Activated CD8-positive, alpha-beta T cell treated with anti-CD3 and anti-CD28 coated beads, Interleukin-2, amount 10 ng/mL, durations not matched to agents 7 days and 5 days (primary cell): ENCODE data around the gene STX18. TPM values are rescaled to one million over a fixed set of nuclear protein-coding genes. Genes with fewer than 3 reads are reported as not detected.
"Not testable (repeated sequence)": the region's sequence is repeated elsewhere in the genome, so short reads cannot be mapped to it uniquely, and the experiment has no call there.

Experiments
- ATAC-seq: fragments of 150-1000 bp; cut with Tn5 transposase; one replicate; pipeline ENCODE4 v1.10.0; 2021; ENCODE audit warnings: moderate library complexity
- CTCF ChIA-PET: fragments of 350-600 bp; sonication (Branson Sonifier 250); formaldehyde crosslinking; loops from one replicate; lab custom pipeline; 2021; ENCODE audit warnings: antibody characterized with exemption; lab: Charles Lee
- POLR2A ChIA-PET: fragments of 350-600 bp; sonication (Branson Sonifier 250); formaldehyde crosslinking; loops from one replicate; lab custom pipeline; 2021; ENCODE audit warnings: antibody characterized with exemption; lab: Charles Lee
- DNase-seq: peaks from one replicate; pipeline ENCODE4 v3.0.0-alpha.2; 2020
- H3K27ac Mint-ChIP-seq: one replicate; pipeline ENCODE4 v1.8.0; 2021; ENCODE audit warnings: mild to moderate bottlenecking, mixed read lengths
- H3K27me3 Mint-ChIP-seq: one replicate; pipeline ENCODE4 v1.8.0; 2021; ENCODE audit warnings: low read depth, mixed read lengths
- H3K36me3 Mint-ChIP-seq: one replicate; pipeline ENCODE4 v1.8.0; 2021; ENCODE audit warnings: low read depth, mixed read lengths
- H3K4me1 Mint-ChIP-seq: one replicate; pipeline ENCODE4 v1.8.0; 2021; ENCODE audit warnings: low read depth, mixed read lengths
- H3K4me3 Mint-ChIP-seq: one replicate; pipeline ENCODE4 v1.8.0; 2021; ENCODE audit warnings: mild to moderate bottlenecking, mixed read lengths
- H3K9me3 Mint-ChIP-seq: one replicate; pipeline ENCODE4 v1.8.0; 2022; ENCODE audit warnings: mixed read lengths; ENCODE audit not compliant: insufficient read depth
- total RNA-seq, 2 experiments: library from RNA; stranded (reverse); gene quantifications; one replicate each; pipeline ENCODE4 v1.2.3, GENCODE V29; 2021

STX18 gene
- total RNA-seq, 2 experiments from 2014 or later, result 21.2 to 24.9 TPM

GRCh38 chr4:4574792-4575191 lies 32.9 kb upstream of the STX18 start:
- ATAC-seq (no peak), DNase-seq (peak; percentile 23)
- Mint-ChIP-seq H3K27me3 (peaks cover 3% of the 10 kb centered on the region), H3K27ac (no peak overlapping the region), H3K4me3 (peak overlapping the region; percentile 63), H3K4me1 (peaks cover 4% of the 10 kb centered on the region), H3K9me3 (no peaks in the 10 kb centered on the region), H3K36me3 (no peaks in the 10 kb centered on the region)
- ChIA-PET CTCF (interaction anchor here (0.6 kb wide), 1 partner anchor 64 kb away, joined by 4 read pairs; no protein-coding TSS in a partner anchor), POLR2A (interaction anchor here (1.6 kb wide), 1 partner anchor 33 kb away, joined by 5 read pairs; the partner anchor contains the start of gene STX18)

- H3K9me3 Mint-ChIP-seq, result no peaks in the 10 kb centered on the region
- POLR2A ChIA-PET, result interaction anchor here (1.6 kb wide), 1 partner anchor 32 kb away, joined by 5 read pairs; the partner anchor contains the start of gene STX18
- no peak for DNase-seq
Measured at GRCh38 chr4:4574052-4574451, 32.2 kb upstream of the STX18 start.

GRCh38 chr4:4572821-4573220 lies 31.0 kb upstream of the STX18 start:
- ChIA-PET POLR2A (interaction anchor here (0.7 kb wide), 1 partner anchor 31 kb away, joined by 3 read pairs; the partner anchor contains the start of gene STX18), CTCF (no interaction called here)
- Mint-ChIP-seq H3K27ac (no peak overlapping the region), H3K4me1 (peaks cover 4% of the 10 kb centered on the region), H3K4me3 (no peak overlapping the region), H3K27me3 (peaks cover 3% of the 10 kb centered on the region), H3K36me3 (no peaks in the 10 kb centered on the region), H3K9me3 (no peaks in the 10 kb centered on the region)
- ATAC-seq, result no peak
- no peak for DNase-seq

More at GRCh38 chr4:4574052-4574451, 32.2 kb upstream of the STX18 start:
- H3K36me3 Mint-ChIP-seq, result no peaks in the 10 kb centered on the region
- CTCF ChIA-PET, result no interaction called here
- ATAC-seq, result no peak
- peaks cover 3% of the 10 kb centered on the region for H3K27me3 Mint-ChIP-seq
- H3K4me1 Mint-ChIP-seq, result peaks cover 4% of the 10 kb centered on the region
- H3K4me3 Mint-ChIP-seq, result no peak overlapping the region
- H3K27ac Mint-ChIP-seq, result no peak overlapping the region

DNA sequence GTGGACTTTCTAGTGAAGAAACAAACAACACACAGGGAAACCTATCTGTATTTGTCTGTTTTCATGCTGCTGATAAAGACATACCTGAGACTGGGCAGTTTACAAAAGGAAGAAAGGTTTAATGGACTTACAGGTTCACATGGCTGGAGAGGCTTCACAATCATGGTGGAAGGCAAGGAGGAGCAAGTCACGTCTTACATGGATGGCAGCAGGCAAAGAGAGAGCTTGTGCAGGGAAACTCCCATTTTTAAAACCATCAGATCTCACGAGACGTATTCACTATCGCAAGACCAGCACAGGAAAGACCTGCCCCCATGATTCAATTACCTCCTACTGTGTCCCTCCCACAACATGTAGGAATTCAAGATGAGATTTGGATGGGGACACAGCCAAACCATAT lies 28.0 kb upstream of the STX18 start:
- H3K4me3 Mint-ChIP-seq, DNase-seq, CTCF ChIA-PET, H3K36me3 Mint-ChIP-seq, H3K27me3 Mint-ChIP-seq, ATAC-seq, H3K27ac Mint-ChIP-seq, POLR2A ChIA-PET, H3K4me1 Mint-ChIP-seq, H3K9me3 Mint-ChIP-seq: not testable (repeated sequence)

DNA sequence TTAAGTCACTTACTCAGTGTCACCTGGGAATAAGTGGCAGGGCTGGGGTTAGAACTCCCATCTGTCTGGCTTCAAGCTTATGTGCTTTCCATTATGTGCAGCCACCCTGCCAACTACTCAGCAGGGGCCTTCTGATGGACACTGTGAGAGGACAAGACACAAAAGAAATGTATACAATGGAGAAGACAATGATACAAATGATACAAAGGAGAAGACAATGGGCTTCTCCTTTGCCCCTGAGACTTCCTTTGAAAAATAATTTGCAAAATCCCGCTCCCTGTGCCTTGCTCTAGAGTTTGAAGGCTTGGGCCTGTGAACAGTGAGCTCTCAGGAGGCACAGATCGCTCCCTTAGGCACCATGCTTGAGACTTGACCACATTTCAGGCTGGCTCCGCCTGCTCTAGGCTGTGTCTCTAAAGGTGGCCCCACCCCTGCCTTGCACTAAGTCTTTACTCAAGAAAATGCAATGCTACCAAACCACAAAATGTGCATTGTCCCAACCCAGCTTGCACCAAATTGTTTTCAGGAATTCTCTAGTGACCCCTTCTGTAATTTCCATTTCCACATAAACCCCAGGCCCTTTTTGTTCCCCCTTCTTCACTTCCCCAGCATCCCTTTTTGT lies 27.1 kb upstream of the STX18 start:
- DNase-seq (no peak), ATAC-seq (no peak)
- POLR2A ChIA-PET, result no interaction called here
- CTCF ChIA-PET, result no interaction called here
- no peaks in the 10 kb centered on the region for H3K4me1 Mint-ChIP-seq
- H3K4me3 Mint-ChIP-seq, result no peak overlapping the region
- no peak overlapping the region for H3K27ac Mint-ChIP-seq
- H3K9me3 Mint-ChIP-seq, result no peaks in the 10 kb centered on the region
- no peaks in the 10 kb centered on the region for H3K27me3 Mint-ChIP-seq
- peaks cover 4% of the 10 kb centered on the region for H3K36me3 Mint-ChIP-seq

GRCh38 chr4:4566359-4566758 lies 24.5 kb upstream of the STX18 start:
- ATAC-seq, DNase-seq, H3K9me3 Mint-ChIP-seq, H3K4me1 Mint-ChIP-seq, H3K36me3 Mint-ChIP-seq, H3K27ac Mint-ChIP-seq, POLR2A ChIA-PET, H3K4me3 Mint-ChIP-seq, CTCF ChIA-PET, H3K27me3 Mint-ChIP-seq: not testable (repeated sequence)

GRCh38 chr4:4564522-4564921 lies 22.7 kb upstream of the STX18 start:
- POLR2A ChIA-PET, result no interaction called here
- Mint-ChIP-seq H3K36me3 (peaks cover 4% of the 10 kb centered on the region), H3K4me1 (no peaks in the 10 kb centered on the region), H3K9me3 (no peaks in the 10 kb centered on the region), H3K4me3 (no peak overlapping the region), H3K27ac (no peak overlapping the region), H3K27me3 (no peaks in the 10 kb centered on the region)
- CTCF ChIA-PET, result interaction anchor here (0.6 kb wide), 1 partner anchor 81 kb away, joined by 3 read pairs; no protein-coding TSS in a partner anchor
- ATAC-seq, result no peak
- DNase-seq, result no peak

DNA sequence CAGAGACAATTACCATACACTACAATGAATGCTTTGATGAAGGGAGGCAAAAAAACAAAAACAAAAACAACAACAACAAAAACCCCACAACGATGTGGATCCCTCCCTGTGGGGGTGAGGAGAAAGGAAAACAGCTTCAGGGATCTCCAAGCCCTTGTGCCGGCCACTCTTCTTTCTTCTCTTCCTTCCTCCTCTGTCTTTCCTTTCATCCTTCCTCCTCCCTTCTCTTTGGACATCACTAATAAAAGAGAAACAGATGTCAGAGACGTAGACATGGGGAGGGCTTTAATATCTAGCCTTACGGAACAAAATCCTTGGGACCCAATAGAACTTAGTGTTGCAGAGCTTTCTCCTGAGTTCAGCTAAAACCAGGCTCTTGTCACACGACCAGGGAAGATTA lies 18.8 kb upstream of the STX18 start:
- Mint-ChIP-seq H3K4me1 (no peaks in the 10 kb centered on the region), H3K36me3 (peaks cover 4% of the 10 kb centered on the region), H3K27ac (no peak overlapping the region), H3K27me3 (no peaks in the 10 kb centered on the region), H3K9me3 (no peaks in the 10 kb centered on the region), H3K4me3 (no peak overlapping the region)
- CTCF ChIA-PET, result no interaction called here
- no peak for ATAC-seq
- no peak for DNase-seq
- POLR2A ChIA-PET, result no interaction called here

DNA sequence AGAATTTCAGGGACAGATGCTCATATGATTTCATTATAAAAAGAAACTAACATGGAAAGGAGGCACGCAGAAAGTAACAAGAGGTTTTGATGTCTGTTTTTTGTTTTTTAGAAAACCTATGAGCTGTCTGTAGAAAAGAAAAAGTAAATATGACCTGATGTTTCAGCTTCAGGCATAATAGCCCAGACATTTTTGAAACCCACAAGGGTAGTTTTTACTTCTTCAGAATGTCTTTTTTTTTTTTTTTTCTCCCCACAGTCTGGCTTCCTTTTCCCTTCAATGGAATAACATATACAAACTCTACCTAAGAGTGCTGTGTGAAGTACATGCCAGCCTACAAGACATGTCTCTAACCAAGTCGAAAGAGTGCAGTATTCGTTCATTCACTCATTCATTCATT lies 18.3 kb upstream of the STX18 start:
- CTCF ChIA-PET, result no interaction called here
- Mint-ChIP-seq H3K27me3 (no peaks in the 10 kb centered on the region), H3K9me3 (no peaks in the 10 kb centered on the region), H3K36me3 (peaks cover 4% of the 10 kb centered on the region), H3K4me3 (no peak overlapping the region), H3K4me1 (no peaks in the 10 kb centered on the region), H3K27ac (no peak overlapping the region)
- POLR2A ChIA-PET, result no interaction called here
- no peak for ATAC-seq
- DNase-seq, result no peak

DNA sequence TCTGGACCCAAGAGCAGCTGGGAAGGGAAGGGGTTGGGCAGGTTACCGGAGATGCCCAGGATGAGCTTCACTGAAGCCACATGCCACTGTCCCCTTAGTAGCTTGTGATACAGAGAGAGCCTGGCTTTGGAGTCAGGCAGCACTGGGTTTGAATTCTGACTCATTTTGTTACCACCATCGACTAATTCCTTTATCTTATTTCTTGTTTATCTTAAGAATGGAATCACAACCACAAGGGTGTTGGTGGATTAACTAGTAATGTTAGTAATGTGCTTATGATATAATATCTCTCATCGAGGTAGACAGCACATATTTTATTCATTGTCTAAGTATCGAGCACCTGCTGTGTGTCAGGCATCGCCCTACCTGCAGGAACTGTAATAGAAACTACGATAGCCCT lies 17.7 kb upstream of the STX18 start:
- Mint-ChIP-seq H3K9me3 (no peaks in the 10 kb centered on the region), H3K4me1 (no peaks in the 10 kb centered on the region), H3K27me3 (no peaks in the 10 kb centered on the region), H3K27ac (no peak overlapping the region), H3K36me3 (no peaks in the 10 kb centered on the region), H3K4me3 (no peak overlapping the region)
- DNase-seq, result no peak
- no peak for ATAC-seq
- ChIA-PET POLR2A (no interaction called here), CTCF (no interaction called here)

DNA sequence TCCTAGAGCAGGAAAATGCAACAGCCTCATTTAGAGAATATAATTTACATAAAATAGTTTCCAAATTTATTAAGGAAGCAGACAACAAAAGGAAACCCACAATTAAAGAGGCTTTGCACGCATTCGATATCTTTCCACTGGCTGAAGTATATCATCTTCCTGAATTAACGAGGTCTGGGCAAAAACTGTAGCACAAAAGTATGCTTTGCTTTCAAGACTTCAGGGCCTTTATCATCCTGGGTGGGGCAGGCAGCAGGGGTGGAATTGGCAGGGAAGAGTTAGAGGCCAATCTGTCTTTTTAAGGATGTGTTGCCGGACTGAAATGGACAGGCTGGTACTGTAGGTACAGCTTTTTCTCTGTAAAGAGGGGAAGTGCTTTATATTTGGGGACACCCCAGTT lies 17.0 kb upstream of the STX18 start:
- no peak overlapping the region for H3K27ac Mint-ChIP-seq
- ATAC-seq (no peak), DNase-seq (no peak)
- H3K9me3 Mint-ChIP-seq, result no peaks in the 10 kb centered on the region
- H3K4me3 Mint-ChIP-seq, result no peak overlapping the region
- H3K36me3 Mint-ChIP-seq, result peaks cover 5% of the 10 kb centered on the region
- ChIA-PET CTCF (no interaction called here), POLR2A (no interaction called here)
- H3K4me1 Mint-ChIP-seq, result no peaks in the 10 kb centered on the region
- H3K27me3 Mint-ChIP-seq, result no peaks in the 10 kb centered on the region

DNA sequence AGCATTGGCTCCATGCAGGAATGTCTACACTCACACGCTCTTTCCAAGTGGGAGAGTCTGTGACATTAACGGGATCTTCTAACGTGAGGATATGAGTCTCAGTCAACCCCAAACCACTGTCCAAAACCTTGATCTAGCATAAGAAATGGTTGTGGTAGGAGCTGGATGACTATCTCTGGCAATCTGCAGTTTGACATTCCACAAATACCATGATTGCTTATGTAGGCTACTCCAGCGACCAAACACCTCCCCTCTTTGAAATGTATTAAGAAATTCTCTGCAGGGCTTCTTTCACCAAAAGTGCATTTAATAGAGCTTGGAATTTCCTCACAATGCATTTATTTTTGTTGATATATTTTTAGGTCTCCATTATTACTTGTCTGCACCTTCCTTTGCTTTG lies 14.1 kb upstream of the STX18 start:
- no peak overlapping the region for H3K4me3 Mint-ChIP-seq
- no peak overlapping the region for H3K27ac Mint-ChIP-seq
- peaks cover 16% of the 10 kb centered on the region for H3K36me3 Mint-ChIP-seq
- no peak for ATAC-seq
- no peaks in the 10 kb centered on the region for H3K4me1 Mint-ChIP-seq
- no peaks in the 10 kb centered on the region for H3K27me3 Mint-ChIP-seq
- ChIA-PET POLR2A (no interaction called here), CTCF (interaction anchor here (1.3 kb wide), 1 partner anchor 11 kb away, joined by 3 read pairs; no protein-coding TSS in a partner anchor)
- DNase-seq, result no peak
- no peaks in the 10 kb centered on the region for H3K9me3 Mint-ChIP-seq
